H1 (cell line): Measurements from ENCODE around the gene GPS2. TPM values are rescaled to one million over a fixed set of nuclear protein-coding genes. Genes with fewer than 3 reads are reported as not detected.
A peak's percentile ranks its signal among the peaks of the same experiment; 100 is the strongest.

Experiments used
- CTCF ChIA-PET: fragments of 300-600 bp; sonication (Branson Sonifier 250); formaldehyde crosslinking; loops from one replicate; lab custom pipeline; 2021; ENCODE audit not compliant: partially characterized antibody; lab: Charles Lee
- POLR2A ChIA-PET: fragments of 300-600 bp; sonication (Branson Sonifier 250); formaldehyde crosslinking; loops from one replicate; lab custom pipeline; 2021; ENCODE audit warnings: inconsistent platforms; ENCODE audit not compliant: partially characterized antibody; lab: Charles Lee
- DNase-seq, 2 experiments: peaks; one replicate each; pipeline versions ENCODE4 v3.0.0 to v3.0.0-alpha.2; 2010 to 2022; ENCODE audit warnings: low spot score in 2 of 2, low read depth in 1 of 2, mixed read lengths in 1 of 2
- FAIRE-seq: peaks from 2 replicates; lab custom pipeline; 2011; peaks lifted over from hg19 to GRCh38; lab: Jason Lieb, UNC
- H2AFZ ChIP-seq: 2 replicates; pipeline ENCODE4 v1.8.1; 2012; ENCODE audit warnings: low read length, inconsistent platforms
- H2AK5ac ChIP-seq: 2 replicates; pipeline ENCODE4 v1.6.1; 2013; ENCODE audit warnings: low read depth, low read length
- H2BK120ac ChIP-seq: replicated peaks from 2 replicates; pipeline ENCODE3; 2013; ENCODE audit warnings: low read depth, low read length, inconsistent platforms
- H2BK12ac ChIP-seq: 2 replicates; pipeline ENCODE4 v1.6.1; 2013; ENCODE audit warnings: low read depth, low read length
- H2BK15ac ChIP-seq: 2 replicates; pipeline ENCODE4 v1.6.1; 2013; ENCODE audit warnings: low read length
- H2BK20ac ChIP-seq: 2 replicates; pipeline ENCODE4 v1.6.1; 2013; ENCODE audit warnings: low read length
- H2BK5ac ChIP-seq: 2 replicates; pipeline ENCODE4 v1.6.1; 2013; ENCODE audit warnings: low read depth, low read length
- H3K14ac ChIP-seq: 2 replicates; pipeline ENCODE4 v1.6.1; 2013; ENCODE audit warnings: inconsistent platforms; ENCODE audit not compliant: insufficient read length
- H3K18ac ChIP-seq: 2 replicates; pipeline ENCODE4 v1.6.1; 2013; ENCODE audit warnings: low read length; ENCODE audit errors: extremely low read depth
- H3K23ac ChIP-seq: 2 replicates; pipeline ENCODE4 v1.6.1; 2013; ENCODE audit warnings: inconsistent platforms; ENCODE audit not compliant: insufficient read length
- H3K23me2 ChIP-seq: 2 replicates; pipeline ENCODE4 v1.6.1; 2013; ENCODE audit warnings: low read depth, low read length
- H3K27ac ChIP-seq: 2 replicates; pipeline ENCODE4 v1.6.1; 2011; ENCODE audit warnings: low read depth, low read length, inconsistent platforms
- H3K27me3 ChIP-seq, 4 experiments: replicated peaks in 1 of 4; 1 replicate in 1 of 4; 2 replicates in 3 of 4; pipeline versions ENCODE4 v1.6.1 to v1.8.1; 2011 to 2013; ENCODE audit warnings: low read length in 3 of 4, mild to moderate bottlenecking in 3 of 4, inconsistent platforms in 2 of 4, mixed read lengths in 2 of 4, moderate library complexity in 1 of 4; ENCODE audit not compliant: control insufficient read depth in 3 of 4, insufficient read depth in 3 of 4; ENCODE audit errors: extremely low read depth in 1 of 4
- H3K36me3 ChIP-seq, 4 experiments: 2 replicates each; pipeline versions ENCODE4 v1.6.1 to v1.8.1; 2011 to 2013; ENCODE audit warnings: mild to moderate bottlenecking in 4 of 4, low read length in 3 of 4, moderate library complexity in 2 of 4, control low read depth in 1 of 4, inconsistent platforms in 1 of 4; ENCODE audit not compliant: insufficient read depth in 4 of 4, control insufficient read depth in 2 of 4
- H3K4ac ChIP-seq: replicated peaks from 2 replicates; pipeline ENCODE3; 2013; ENCODE audit warnings: low read length, low read depth, mixed read lengths, inconsistent platforms; ENCODE audit not compliant: insufficient read length
- H3K4me1 ChIP-seq, 4 experiments: replicated peaks in 1 of 4; 1 replicate in 1 of 4; 2 replicates in 3 of 4; pipeline versions ENCODE4 v1.6.1 to v1.8.1; 2011 to 2013; ENCODE audit warnings: low read length in 3 of 4, inconsistent platforms in 2 of 4, mixed read lengths in 1 of 4; ENCODE audit not compliant: insufficient read depth in 4 of 4, control insufficient read depth in 3 of 4
- H3K4me2 ChIP-seq, 2 experiments: 2 replicates each; pipeline versions ENCODE4 v1.6.1 to v1.8.1; 2011 to 2013; ENCODE audit warnings: low read depth in 2 of 2, low read length in 2 of 2, control low read depth in 1 of 2, inconsistent platforms in 1 of 2, mild to moderate bottlenecking in 1 of 2; ENCODE audit not compliant: insufficient read depth in 1 of 2
- H3K4me3 ChIP-seq, 4 experiments: fragments of 200-600, 300-600 bp in 1 of 4; sonication (generic), shearing (Covaris generic), sonication (Bioruptor Twin) in 1 of 4; 2 replicates each; pipeline versions ENCODE4 v1.5.1 to v1.8.1; 2011 to 2016; ENCODE audit warnings: low read length in 4 of 4, low read depth in 3 of 4, control low read depth in 2 of 4, inconsistent platforms in 2 of 4, mild to moderate bottlenecking in 2 of 4, mixed read lengths in 1 of 4, moderate library complexity in 1 of 4; ENCODE audit not compliant: insufficient read depth in 2 of 4; ENCODE audit errors: extremely low read depth in 1 of 4
- H3K56ac ChIP-seq: replicated peaks from 2 replicates; pipeline ENCODE3; 2013; ENCODE audit warnings: low read depth, mild to moderate bottlenecking, mixed read lengths, low read length, inconsistent platforms; ENCODE audit not compliant: insufficient read length
- H3K79me1 ChIP-seq: 2 replicates; pipeline ENCODE4 v1.6.1; 2013; ENCODE audit warnings: low read depth, low read length, control low read depth
- H3K79me2 ChIP-seq, 2 experiments: 2 replicates each; pipeline versions ENCODE4 v1.6.1 to v1.8.1; 2012 to 2013; ENCODE audit warnings: low read length in 2 of 2, mild to moderate bottlenecking in 2 of 2, inconsistent platforms in 1 of 2; ENCODE audit not compliant: insufficient read depth in 2 of 2, control insufficient read depth in 1 of 2
- H3K9ac ChIP-seq, 4 experiments: replicated peaks in 1 of 4; 1 replicate in 1 of 4; 2 replicates in 3 of 4; pipeline versions ENCODE4 v1.6.1 to v1.8.1; 2011 to 2013; ENCODE audit warnings: low read depth in 3 of 4, low read length in 3 of 4, control low read depth in 2 of 4, mild to moderate bottlenecking in 2 of 4, moderate library complexity in 2 of 4, inconsistent platforms in 1 of 4; ENCODE audit errors: extremely low read depth in 1 of 4
- H3K9me3 ChIP-seq, 2 experiments: 2 replicates each; pipeline versions ENCODE4 v1.6.1 to v1.8.1; 2012 to 2013; ENCODE audit warnings: mild to moderate bottlenecking in 2 of 2, moderate library complexity in 2 of 2, control low read depth in 1 of 2, inconsistent platforms in 1 of 2, low read depth in 1 of 2, low read length in 1 of 2, mixed read lengths in 1 of 2; ENCODE audit not compliant: insufficient read depth in 2 of 2
- H4K20me1 ChIP-seq, 2 experiments: replicated peaks in 1 of 2; 2 replicates each; pipeline versions ENCODE3 to v1.8.1; 2011 to 2013; ENCODE audit warnings: inconsistent platforms in 2 of 2, low read length in 2 of 2, mild to moderate bottlenecking in 1 of 2; ENCODE audit not compliant: insufficient read depth in 2 of 2, control insufficient read depth in 1 of 2
- H4K5ac ChIP-seq: 2 replicates; pipeline ENCODE4 v1.6.1; 2013; ENCODE audit warnings: low read length, low read depth, mixed read lengths, inconsistent platforms; ENCODE audit not compliant: insufficient read length
- H4K8ac ChIP-seq: 2 replicates; pipeline ENCODE4 v1.8.0; 2013; ENCODE audit warnings: mild to moderate bottlenecking, moderate library complexity, low read length, inconsistent platforms; ENCODE audit not compliant: insufficient read depth; ENCODE audit errors: extremely low read depth
- H4K91ac ChIP-seq: replicated peaks from 2 replicates; pipeline ENCODE3; 2013; ENCODE audit warnings: low read length, mixed read lengths, inconsistent platforms; ENCODE audit not compliant: insufficient read length
- BCL11A ChIP-seq, 2 experiments: IDR thresholded peaks; one replicate each; pipeline ENCODE4 v1.6.1; 2011; ENCODE audit warnings: low read depth in 2 of 2, low read length in 2 of 2, mild to moderate bottlenecking in 2 of 2
- KDM1A ChIP-seq: fragments of 200-600, 300-600 bp; sonication (generic); IDR thresholded peaks from 2 replicates; pipeline ENCODE4 v1.7.1; 2016; ENCODE audit warnings: mild to moderate bottlenecking, low read length, borderline replicate concordance
- KDM4A ChIP-seq: IDR thresholded peaks from one replicate; pipeline ENCODE4 v1.7.1; 2012; ENCODE audit warnings: low read depth, mild to moderate bottlenecking, moderate library complexity, low read length, inconsistent platforms; ENCODE audit not compliant: severe bottlenecking
- PHF8 ChIP-seq: fragments of 200-600 bp; sonication (generic); conservative IDR thresholded peaks from 2 replicates; pipeline ENCODE4 v1.7.1; 2012; ENCODE audit warnings: low read depth, mild to moderate bottlenecking, inconsistent platforms, low read length, moderate library complexity
- SAP30 ChIP-seq: fragments of 300-600 bp; sonication (generic); IDR thresholded peaks from 2 replicates; pipeline ENCODE4 v1.7.1; 2012; ENCODE audit warnings: low read length, moderate library complexity, mild to moderate bottlenecking, inconsistent platforms; ENCODE audit not compliant: insufficient read depth, insufficient replicate concordance
- SUZ12 ChIP-seq: fragments of 200-600 bp; sonication (generic); IDR thresholded peaks from 2 replicates; pipeline ENCODE4 v1.6.1; 2012; ENCODE audit warnings: mild to moderate bottlenecking, inconsistent platforms, low read length, moderate library complexity, mixed read lengths
- TAF1 ChIP-seq: IDR thresholded peaks from 2 replicates; pipeline ENCODE4 v1.6.1; 2011; ENCODE audit warnings: mild to moderate bottlenecking, low read depth, low read length
- TAF7 ChIP-seq: optimal IDR thresholded peaks from 2 replicates; pipeline ENCODE3; 2011; ENCODE audit warnings: low read depth, mild to moderate bottlenecking, inconsistent platforms, low read length, moderate library complexity, borderline replicate concordance
- TBP ChIP-seq: IDR thresholded peaks from 2 replicates; pipeline ENCODE4 v1.6.1; 2011; ENCODE audit warnings: low read depth, low read length, improper control_type of control experiment
- WGBS, 2 experiments: shearing (Covaris generic) in 1 of 2; methylation state at CpG; one replicate each; pipeline versions ENCODE4 v1.1.6 to v1.1.7; 2013 to 2015; ENCODE audit warnings: low lambda C conversion rate in 2 of 2, mixed read lengths in 2 of 2, inconsistent platforms in 1 of 2, low coverage in 1 of 2, missing lambda C conversion rate in 1 of 2; ENCODE audit not compliant: insufficient replicate concordance in 2 of 2, insufficient coverage in 1 of 2, insufficient read length in 1 of 2; ENCODE audit errors: extremely low coverage in 1 of 2, missing lambda C conversion rate in 1 of 2; 5-methylcytosine and 5-hydroxymethylcytosine counted together
- polyA plus RNA-seq, 7 experiments: library from polyadenylated mRNA; depleted of rRNA in 3 of 7; stranded (reverse) in 5 of 7; unstranded in 2 of 7; fragments of >200 nt in 5 of 7; fragments of 200-250 nt in 2 of 7; gene quantifications; 1 replicate in 5 of 7; 2 replicates in 1 of 7; 4 replicates in 1 of 7; pipeline versions ENCODE4 v1.2.1 to v1.2.3, GENCODE V29; 2011 to 2013; ENCODE audit warnings: missing spikeins in 2 of 7, mixed read lengths in 2 of 7
- total RNA-seq: library from RNA; stranded (reverse); fragmentation: NEBNext Ultra II Directional; extraction: Animal tissue kit (Norgen Biotek cat#: 25700); gene quantifications from 2 replicates; pipeline ENCODE4 v1.2.1, GENCODE V29; 2021
- TF ChIP-seq, protein P1 (sequence below): IDR thresholded peaks from 2 replicates; pipeline ENCODE4 v1.6.1; 2012; ENCODE audit warnings: inconsistent platforms

GPS2 gene
- total and polyA plus RNA-seq, 2 of the 8 experiments (the other 6 are each of a cell fraction or from before 2014, with no cell fraction given), result 67.0 to 152 TPM

GRCh38 chr17:7329997-7330637 is 15.0 kb upstream of the GPS2 start:
- H3K14ac ChIP-seq, result no peak overlapping the region
- H3K9me3 ChIP-seq, result no peaks in the 10 kb centered on the region
- peak overlapping the region; percentile 90 for H3K56ac ChIP-seq
- H2BK15ac ChIP-seq, result peak overlapping the region; percentile 72; the same call in 1 of the 2 replicates
- peak overlapping the region; percentile 41 for H3K18ac ChIP-seq
- H3K23me2 ChIP-seq, result peaks cover 8% of the 10 kb centered on the region
- H3K4me2 ChIP-seq, result peak overlapping the region; percentile 95 to 96
- DNase-seq (peak in 1 of 2 experiments; percentile 92), FAIRE-seq (no peak)
- WGBS, 2 experiments, result 6% methylated on average over 23 of the region's 34 CpGs; no CpG with 5 or more reads in 1 of the 2 experiments
- H3K27me3 ChIP-seq, result no peaks in the 10 kb centered on the region; a peak in 1 of 7 replicates
- H2BK5ac ChIP-seq, result peak overlapping the region; percentile 48; the same call in 1 of the 2 replicates
- peak overlapping the region; percentile 84 for H3K27ac ChIP-seq
- no peak overlapping the region for H3K23ac ChIP-seq
- H4K20me1 ChIP-seq, result no peaks in the 10 kb centered on the region
- peaks cover 0 to 19% (median 8%) of the 10 kb centered on the region in 4 experiments; a peak in 6 of 7 replicates for H3K4me1 ChIP-seq
- H3K4ac ChIP-seq, result peak overlapping the region; percentile 44
- peaks cover 0 to 4% (median under 1%) of the 10 kb centered on the region in 4 experiments; a peak in 4 of 8 replicates for H3K36me3 ChIP-seq
- POLR2A ChIA-PET, result interaction anchor here (0.6 to 13.4 kb wide), 28 partner anchors 8 to 254 kb away, joined by 3 to 223 read pairs (median 4); partner anchors contain the start of genes ACADVL, ACAP1, CHRNB1 and CLDN7
- peak overlapping the region; percentile 28 for H4K5ac ChIP-seq
- H3K79me1 ChIP-seq, result peaks cover 2% of the 10 kb centered on the region; the same call in 1 of the 2 replicates
- no peak overlapping the region for H2BK120ac ChIP-seq
- H3K9ac ChIP-seq, result peak overlapping the region in 3 of 4 experiments; percentile 84 to 85 (median 84); a peak in 6 of 7 replicates
- no peak overlapping the region for H2AK5ac ChIP-seq
- H2BK20ac ChIP-seq, result no peak overlapping the region
- 0 out of 2 replicates have a peak overlapping the region, but pooled peaks have one; percentile 29 for H2BK12ac ChIP-seq
- H3K4me3 ChIP-seq, result peak overlapping the region; percentile 69 to 97 (median 82)
- CTCF ChIA-PET, result interaction anchor here (0.7 to 9.3 kb wide), 12 partner anchors 15 to 358 kb away, joined by 3 to 167 read pairs (median 5); partner anchors contain the start of genes GPS2, SENP3, TMEM95 and TP53
- peaks cover 0 to 14% of the 10 kb centered on the region in 2 experiments; a peak in 2 of 4 replicates for H3K79me2 ChIP-seq
- H2AFZ ChIP-seq, result no peak overlapping the region
- H4K8ac ChIP-seq, result peak overlapping the region; percentile 94
- peak overlapping the region; percentile 22 for H4K91ac ChIP-seq
- TF ChIP-seq TAF7 (peak; percentile 1), TAF1 (peak; percentile 51; the same call in 1 of the 2 replicates), KDM1A (no peak), SUZ12 (no peak), BCL11A (IDR thresholded peaks at IDR 0.05; ENCODE audit: low read depth in 2 of 2, low read length in 2 of 2) (no peak), TBP (peak; percentile 21; the same call in 1 of the 2 replicates), KDM4A (no peak), SAP30 (no peak), PHF8 (no peak; the same call in none of the 2 replicates)
- TF ChIP-seq, protein P1, sequence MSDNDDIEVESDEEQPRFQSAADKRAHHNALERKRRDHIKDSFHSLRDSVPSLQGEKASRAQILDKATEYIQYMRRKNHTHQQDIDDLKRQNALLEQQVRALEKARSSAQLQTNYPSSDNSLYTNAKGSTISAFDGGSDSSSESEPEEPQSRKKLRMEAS, result no peak
